ENCODE measurements around the gene PLEKHM2.

DNA sequence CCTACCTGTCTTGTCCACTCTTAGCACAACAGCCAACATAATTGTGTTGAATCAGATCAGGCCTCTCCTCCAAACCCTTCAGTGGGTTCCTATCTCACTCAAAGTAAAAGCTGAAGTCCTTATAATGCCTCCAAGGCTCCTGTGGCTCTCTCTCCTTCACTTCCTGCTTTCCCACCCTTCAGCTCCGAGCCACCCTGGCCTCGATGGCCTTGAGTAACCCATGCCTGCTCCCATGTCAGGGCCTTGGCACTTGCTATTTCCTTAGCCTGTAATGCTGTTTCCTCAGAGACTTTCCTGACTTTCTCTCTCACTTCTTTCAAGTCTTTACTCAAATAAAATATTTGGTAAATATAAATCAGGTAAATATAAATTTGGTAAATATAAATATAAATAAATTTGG is 8.1 kb upstream of the PLEKHM2 start:
- no peak for TF ChIP-seq POLR2A (IDR thresholded peaks at IDR 0.05; ENCODE audit: low read depth, low read length)
- TF ChIP-seq, protein P1, sequence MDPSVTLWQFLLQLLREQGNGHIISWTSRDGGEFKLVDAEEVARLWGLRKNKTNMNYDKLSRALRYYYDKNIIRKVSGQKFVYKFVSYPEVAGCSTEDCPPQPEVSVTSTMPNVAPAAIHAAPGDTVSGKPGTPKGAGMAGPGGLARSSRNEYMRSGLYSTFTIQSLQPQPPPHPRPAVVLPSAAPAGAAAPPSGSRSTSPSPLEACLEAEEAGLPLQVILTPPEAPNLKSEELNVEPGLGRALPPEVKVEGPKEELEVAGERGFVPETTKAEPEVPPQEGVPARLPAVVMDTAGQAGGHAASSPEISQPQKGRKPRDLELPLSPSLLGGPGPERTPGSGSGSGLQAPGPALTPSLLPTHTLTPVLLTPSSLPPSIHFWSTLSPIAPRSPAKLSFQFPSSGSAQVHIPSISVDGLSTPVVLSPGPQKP (IDR thresholded peaks at IDR 0.05; ENCODE audit: borderline replicate concordance, low read depth, low read length), result no peak

All from IMR-90 (cell line).